ENCODE measurements around the gene SHFL.

SHFL gene

DNA sequence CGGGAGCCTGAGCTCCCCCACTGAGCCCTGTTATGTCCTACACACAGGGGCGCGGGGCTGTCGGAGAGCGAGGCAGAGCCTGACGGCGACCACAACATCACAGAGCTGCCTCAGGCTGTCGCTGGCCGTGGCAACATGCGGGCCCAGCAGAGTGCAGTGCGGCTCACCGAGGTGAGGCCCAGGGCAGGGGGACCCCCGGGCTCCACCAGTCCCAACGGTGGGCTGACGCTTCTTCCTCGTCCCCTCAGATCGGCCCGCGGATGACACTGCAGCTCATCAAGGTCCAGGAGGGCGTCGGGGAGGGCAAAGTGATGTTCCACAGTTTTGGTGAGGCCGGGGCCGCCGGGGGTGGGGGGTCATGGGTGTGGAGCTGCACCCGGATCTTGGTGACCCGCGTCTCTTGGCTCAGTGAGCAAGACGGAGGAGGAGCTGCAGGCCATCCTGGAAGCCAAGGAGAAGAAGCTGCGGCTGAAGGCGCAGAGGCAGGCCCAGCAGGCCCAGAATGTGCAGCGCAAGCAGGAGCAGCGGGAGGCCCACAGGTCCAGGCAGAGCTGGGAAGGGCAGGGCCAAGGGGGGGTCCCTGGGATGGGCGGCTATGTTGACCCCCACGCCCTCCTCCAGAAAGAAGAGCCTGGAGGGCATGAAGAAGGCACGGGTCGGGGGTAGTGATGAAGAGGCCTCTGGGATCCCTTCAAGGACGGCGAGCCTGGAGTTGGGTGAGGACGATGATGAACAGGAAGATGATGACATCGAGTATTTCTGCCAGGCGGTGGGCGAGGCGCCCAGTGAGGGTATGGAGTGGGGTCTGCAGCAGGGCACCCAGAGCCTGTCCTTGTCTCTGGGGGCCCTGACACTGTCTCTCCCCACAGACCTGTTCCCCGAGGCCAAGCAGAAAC is 24.2 kb downstream of the SHFL start:
- no peak for DNase-seq

DNA sequence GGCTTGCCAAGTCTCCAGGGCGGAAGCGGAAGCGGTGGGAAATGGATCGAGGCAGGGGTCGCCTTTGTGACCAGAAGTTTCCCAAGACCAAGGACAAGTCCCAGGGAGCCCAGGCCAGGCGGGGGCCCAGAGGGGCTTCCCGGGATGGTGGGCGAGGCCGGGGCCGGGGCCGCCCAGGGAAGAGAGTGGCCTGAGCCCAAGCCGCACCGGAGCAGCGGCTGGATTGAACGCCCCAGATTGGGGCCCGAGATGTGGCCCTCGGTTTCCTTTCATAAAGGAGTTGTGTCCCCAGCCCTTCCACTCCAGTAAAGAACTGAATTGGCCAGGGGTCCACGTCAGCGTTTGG is 24.8 kb downstream of the SHFL start:
- no peak for DNase-seq

DNA sequence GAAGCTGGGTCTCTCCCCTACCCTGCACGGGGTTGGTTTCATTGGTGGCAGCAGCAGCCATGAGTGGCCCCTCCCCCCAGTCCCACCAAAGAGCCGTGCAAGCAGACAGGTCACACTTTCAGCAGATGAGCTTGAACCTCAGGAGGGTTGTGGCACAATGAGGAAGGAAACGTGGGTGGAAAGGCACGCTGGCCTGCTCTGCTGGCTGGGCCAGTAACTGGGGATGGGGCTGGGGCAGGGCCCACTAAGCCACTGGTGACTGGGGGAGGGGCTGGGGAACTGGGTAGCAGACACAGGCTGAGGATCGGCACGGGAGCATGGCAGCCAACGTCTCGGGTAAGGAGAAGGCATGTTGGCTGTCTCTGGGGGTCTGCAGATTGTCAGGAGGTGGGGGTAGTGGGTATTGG is 25.3 kb downstream of the SHFL start, which contains the start of gene P2RY11:
P2RY11 (plus strand) TSS at position 289 of the 407 bp plus-strand sequence; CDS start at position 318, 29 bp downstream.
- DNase-seq: no peak

DNA sequence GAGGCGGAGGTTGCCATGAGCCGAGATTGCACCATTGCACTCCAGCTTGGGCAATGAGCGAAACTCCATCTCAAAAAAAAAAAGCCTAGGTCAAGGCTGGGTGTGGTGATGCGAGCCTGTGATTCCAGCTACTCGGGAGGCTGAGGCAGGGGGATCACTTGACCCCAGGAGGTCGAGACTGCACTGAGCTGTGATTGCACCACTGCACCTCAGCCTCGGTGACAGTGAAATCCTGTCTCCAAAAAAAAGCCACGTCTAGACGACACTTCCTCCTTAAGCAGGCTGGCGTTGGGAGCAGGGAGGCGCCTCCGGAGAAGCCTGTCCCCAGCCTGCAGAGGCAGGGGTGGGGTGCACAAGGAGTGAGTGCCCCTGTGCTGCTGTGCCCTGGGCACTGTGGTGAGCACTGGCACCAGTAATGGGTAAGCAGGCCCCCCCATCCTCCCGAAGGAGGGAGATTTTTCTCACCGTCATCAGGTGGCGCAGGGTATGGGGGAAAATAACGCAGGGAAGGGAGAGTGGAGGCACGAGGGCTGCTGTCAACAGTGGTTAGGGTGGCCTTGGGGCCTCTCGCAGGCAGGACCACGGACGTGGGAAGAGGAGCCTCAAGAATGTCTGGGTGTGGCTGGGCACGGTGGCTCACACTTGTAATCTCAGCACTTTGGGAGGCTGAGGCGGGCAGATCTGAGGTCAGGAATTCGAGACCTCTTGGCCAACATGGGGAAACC is 26.1 kb downstream of the SHFL start:
- no peak for DNase-seq

DNA sequence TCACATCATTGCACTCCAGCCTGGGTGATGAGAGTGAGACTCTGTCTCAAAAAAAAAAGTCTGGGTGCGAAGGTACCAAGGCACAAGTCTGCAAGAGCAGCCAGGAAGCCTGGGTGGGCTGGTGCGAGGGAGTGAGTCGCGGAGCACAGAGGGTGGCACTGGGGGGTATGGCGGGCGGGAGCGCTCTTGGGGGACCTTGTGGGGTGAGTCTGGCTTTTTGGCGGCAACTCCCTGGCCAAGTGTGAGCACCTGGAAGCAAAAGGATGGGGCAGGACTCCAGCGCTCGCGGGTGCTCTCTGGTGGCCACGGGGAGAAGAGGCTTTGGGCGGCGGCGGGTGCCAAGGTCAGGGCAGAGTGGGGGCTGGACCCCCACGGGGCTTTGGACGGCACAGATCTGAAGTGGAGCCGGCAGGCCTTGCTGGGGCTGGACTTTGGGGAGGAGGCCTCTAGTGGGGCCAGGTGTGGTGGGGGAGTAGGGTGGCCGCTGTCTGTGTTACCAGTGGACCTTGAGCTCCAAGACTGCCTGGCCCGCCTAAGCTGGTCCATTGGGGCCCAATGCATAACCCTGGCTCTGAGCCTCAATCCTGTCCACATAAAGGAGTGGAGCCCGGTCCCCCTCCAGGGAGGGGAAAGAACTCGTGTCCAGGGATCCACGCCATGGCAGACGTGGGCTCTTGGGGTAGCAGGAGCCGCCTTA is 26.9 kb downstream of the SHFL start:
- no peak for DNase-seq

DNA sequence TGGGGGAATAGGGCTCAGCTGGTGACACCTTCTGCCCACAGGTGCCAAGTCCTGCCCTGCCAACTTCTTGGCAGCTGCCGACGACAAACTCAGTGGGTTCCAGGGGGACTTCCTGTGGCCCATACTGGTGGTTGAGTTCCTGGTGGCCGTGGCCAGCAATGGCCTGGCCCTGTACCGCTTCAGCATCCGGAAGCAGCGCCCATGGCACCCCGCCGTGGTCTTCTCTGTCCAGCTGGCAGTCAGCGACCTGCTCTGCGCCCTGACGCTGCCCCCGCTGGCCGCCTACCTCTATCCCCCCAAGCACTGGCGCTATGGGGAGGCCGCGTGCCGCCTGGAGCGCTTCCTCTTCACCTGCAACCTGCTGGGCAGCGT is 27.5 kb downstream of the SHFL start:
- DNase-seq: no peak

DNA sequence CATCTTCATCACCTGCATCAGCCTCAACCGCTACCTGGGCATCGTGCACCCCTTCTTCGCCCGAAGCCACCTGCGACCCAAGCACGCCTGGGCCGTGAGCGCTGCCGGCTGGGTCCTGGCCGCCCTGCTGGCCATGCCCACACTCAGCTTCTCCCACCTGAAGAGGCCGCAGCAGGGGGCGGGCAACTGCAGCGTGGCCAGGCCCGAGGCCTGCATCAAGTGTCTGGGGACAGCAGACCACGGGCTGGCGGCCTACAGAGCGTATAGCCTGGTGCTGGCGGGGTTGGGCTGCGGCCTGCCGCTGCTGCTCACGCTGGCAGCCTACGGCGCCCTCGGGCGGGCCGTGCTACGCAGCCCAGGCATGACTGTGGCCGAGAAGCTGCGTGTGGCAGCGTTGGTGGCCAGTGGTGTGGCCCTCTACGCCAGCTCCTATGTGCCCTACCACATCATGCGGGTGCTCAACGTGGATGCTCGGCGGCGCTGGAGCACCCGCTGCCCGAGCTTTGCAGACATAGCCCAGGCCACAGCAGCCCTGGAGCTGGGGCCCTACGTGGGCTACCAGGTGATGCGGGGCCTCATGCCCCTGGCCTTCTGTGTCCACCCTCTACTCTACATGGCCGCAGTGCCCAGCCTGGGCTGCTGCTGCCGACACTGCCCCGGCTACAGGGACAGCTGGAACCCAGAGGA is 28.0 kb downstream of the SHFL start:
- DNase-seq: no peak

DNA sequence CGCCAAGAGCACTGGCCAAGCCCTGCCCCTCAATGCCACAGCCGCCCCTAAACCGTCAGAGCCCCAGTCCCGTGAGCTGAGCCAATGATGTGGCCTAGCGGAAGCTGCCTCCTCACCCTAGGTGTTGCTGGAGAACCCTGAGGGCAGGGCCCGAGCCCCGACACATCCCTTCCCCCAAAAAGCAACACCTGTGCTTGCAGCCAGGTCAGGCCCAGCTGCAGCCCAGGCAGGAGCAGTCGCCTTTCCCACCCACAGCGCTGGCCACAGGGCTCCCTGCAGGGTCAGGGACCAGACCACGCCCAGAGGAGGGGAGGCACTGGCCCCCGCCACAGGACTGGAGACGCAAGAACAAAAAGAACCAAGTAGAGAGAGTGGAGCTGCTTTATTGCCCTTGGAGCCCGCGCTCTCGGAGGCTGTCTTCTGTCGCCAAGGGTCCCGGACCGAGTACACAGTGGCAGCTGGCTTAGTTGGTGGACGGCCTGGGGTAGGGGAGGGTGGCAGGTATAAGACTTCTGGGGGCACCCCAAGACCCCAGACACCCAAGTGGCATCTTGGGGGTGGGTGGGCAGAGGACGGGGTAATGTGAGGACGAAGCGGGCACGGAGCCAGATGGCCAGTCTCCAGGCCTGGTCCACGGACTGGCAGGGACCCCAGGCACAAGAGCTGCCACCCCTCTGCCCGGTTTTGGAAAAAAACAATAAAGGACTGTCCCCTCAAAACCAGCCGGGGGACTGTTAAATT is 28.7 kb downstream of the SHFL start:
- DNase-seq: no peak

DNA sequence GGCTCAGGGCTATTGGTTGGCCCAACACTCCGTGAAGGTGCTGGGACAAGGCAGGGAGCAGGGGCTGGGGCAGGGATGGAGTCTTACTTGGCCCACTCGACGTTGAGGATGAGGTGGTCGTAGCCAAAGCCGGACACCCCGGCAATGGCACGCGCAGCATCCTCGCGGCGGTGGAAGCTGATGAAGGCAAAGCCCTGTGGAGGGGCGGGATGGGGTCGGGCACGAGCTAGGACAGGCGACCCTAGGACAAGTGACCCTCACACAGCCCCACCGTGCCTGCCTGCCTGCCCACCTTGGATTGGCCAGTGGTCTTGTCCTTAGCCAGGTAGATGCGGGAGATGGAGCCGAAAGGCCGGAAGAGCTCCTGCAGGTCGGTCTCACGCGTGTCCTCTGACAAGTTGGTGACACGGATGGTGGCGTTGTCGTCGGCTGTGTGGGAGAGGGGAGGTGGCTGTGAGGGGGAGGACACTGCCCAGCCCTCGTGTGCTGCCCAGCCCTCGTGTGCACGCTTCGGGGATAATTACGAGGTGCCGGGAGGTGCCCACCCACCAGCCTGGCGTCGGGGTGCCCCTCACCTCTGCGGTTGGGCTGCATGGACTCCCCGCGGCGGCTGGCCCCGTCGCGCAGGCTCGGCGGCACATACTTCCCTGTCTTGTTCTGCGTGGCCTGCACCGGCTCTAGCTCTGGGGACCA is 29.4 kb downstream of the SHFL start:
- DNase-seq: no peak

DNA sequence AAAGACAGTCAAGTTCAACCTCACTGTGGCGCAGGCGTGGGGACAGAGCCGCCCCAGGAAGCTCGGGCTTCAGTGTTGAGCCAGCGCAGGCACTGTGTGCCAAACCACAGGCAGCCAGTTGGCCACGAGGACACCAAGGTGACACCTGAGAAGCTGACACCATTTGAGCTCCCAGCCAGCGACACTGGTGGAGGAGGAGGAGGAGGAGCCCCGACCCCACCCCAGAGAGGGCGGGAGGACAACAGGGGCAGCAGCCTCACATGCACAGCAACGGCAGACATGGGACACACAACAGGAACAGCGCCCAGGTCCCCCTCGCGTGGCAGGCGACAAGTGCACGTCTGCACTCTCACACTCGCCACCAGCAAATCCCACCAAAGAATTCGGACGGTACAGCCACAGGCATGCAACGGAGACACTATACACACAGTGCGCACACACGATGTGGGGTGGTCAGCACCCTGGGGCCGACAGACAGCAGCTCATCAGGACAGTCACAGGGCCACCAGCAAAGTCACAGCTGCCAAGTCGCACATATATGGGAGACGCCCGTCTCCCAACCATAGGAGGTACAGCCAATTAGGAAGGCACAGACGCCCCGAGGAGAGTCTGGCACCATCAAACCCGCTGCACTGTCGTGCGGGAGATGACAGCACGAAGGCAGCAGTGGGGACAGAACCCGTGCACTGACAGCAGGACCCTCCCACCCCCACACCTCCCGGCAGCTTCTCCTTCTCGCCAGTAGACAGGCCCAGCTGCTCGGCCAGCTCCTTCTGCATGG is 30.2 kb downstream of the SHFL start:
- DNase-seq: no peak

DNA sequence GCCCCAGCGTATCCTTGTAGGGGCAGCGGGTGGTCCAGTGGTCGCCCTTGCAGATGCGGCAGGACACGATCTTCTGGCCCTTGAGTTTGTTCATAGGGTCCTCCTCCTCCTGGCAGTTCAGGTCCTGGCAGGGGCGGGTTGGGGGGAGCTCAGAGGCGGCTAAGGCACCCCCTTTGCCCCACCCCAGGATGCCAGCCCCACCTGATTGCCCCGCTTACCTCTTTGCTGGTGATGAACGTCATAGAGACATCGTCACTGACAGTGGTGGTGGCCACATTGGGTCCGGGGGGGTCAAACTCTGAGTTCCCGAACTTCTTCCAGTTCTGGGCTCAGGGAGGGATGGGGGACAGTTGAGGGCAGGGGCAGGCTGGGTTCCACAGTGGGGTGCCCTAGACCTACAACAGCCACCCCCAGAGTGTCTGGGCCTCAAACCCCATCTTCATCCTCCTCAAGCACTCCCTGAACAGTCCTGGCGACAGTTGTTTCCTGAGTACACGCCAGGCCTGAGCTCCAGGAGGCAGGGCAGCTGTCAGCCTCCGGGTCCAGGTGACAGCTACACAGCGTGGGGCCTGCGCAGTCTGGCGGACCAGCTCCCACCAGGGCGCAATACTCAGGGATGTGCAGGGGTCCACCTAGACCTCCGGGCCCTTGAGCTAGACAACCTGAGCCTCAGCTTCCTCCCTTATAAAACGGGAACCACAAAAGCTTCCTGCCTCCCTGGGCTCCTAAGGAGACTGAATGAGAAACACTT is 30.9 kb downstream of the SHFL start:
- no peak for DNase-seq

DNA sequence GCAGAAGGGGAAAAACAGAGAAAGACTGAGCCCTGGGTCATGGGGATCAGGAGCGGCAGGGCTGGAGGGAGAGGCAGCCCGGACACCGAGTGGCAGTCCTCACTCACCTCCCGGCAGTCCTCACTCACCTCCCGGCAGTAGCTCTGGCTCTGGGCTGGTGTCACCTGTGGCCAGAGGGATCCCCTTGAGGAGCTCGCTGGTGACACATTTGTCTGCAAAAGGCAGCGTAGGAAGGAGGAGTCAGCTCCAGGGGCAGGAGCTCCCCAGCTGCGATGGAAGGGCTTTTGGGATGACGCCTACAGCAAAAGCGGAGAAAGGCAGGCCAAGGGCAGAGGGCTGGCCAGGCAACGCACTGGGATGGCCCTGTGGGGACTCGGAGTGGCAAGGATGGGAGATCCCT is 32.8 kb downstream of the SHFL start:
- no peak for DNase-seq

DNA sequence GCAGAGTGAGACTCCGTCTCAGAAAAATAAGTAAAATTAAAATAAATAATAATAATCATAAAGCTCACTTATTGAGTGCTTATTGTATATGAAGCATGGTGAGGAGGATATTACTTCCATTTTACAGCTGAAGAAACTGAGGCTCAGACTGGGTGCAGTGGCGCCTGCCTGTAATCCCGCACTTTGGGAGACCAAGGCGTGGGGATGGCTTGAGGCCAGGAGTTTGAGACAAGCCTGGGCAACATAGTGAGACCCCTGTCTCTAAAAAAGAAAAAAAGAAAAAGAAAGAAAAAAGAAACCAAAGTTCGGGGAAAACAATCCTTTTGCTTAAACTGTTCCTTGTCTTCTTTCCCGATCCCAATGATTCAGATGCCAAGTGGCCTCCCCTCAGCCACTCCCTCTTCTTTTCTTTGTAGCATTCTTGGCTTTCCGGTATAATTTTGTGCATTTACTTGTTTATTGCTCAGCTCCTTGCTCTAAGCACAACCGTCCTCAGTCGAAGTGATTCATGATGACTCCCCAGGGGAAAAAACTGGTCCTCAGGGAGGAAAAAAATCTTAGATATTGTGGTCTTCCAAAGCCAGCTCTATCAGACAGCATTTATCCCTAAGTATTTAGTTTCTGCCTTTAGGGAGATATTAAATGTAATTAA is 34.5 kb downstream of the SHFL start:
- no peak for DNase-seq

DNA sequence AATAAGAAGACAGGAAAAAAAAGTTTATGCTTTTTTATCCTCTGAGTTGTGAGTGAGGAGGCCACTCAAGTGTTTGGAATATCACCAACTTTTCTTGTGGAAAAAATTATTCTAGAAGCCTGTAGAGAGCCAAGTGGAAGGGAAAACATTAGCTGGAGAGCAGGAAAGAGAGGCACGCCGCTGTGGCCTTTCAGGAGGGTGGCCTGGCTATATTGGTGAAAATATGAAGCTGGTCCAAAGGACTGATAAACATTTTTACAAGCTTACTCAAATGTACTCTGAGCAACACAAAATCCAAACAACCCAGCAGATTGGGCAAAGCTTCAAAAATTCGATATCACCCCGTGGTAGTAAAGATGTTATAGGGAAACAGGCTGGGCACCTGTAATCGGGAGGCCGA is 35.9 kb downstream of the SHFL start:
- DNase-seq: no peak

DNA sequence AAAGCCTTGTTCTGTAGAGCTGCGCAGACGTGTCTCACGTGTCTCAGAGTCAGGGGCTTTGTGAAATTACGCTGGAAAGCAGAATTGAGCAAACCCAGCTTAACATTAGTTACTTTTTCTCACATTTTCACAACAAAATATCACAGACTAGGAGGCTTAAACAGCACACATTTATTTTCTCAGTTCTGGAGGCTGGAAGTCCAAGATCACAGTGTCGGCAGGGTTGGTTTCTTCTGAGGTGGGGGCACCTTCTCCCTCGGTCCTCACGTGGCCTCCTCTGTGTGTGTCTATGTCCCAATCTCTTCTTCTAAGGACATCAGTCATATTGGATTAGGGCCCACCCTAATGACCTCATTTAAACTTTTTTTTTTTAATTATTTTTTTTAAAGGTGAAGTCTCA is 38.3 kb downstream of the SHFL start:
- no peak for DNase-seq

DNA sequence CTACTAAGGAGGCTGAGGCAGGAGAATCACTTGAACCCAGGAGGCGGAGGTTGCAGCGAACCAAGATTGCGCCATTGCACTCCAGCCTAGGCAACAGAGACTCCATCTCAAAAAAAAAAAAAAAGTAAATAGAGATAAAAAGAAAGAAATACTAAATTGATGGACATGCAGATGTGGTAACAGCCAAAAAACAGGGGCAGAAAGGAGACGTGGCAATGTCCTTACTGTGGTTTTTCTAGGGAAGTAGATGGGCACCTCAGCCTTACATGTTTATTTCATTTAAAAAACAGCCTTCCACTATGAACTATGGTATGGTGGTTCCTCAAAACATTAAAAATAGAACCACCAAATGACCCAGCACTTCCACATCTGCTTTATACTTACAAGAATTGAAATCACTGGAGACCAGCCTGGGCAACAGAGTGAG is 40.1 kb downstream of the SHFL start:
- no peak for DNase-seq

DNA sequence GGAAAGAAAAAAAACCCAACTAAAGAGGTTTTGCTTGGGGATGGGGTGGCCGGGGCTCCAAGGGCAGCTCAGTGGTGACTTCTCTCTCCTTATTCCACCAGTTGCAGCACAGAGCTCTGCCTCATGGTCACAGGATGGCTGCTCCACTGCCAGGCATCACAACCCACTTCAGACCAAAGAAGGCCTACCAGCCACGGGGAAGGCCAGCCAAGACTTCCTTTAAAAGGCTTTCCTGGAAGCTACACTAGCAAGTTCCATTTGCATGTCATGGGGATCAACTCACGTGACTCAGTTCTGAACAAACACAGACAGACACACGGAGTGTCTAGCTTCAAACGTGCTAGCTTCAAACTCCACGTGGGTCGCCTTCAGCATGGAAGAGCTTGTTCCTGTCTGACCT is 46.8 kb downstream of the SHFL start:
- DNase-seq: no peak

DNA sequence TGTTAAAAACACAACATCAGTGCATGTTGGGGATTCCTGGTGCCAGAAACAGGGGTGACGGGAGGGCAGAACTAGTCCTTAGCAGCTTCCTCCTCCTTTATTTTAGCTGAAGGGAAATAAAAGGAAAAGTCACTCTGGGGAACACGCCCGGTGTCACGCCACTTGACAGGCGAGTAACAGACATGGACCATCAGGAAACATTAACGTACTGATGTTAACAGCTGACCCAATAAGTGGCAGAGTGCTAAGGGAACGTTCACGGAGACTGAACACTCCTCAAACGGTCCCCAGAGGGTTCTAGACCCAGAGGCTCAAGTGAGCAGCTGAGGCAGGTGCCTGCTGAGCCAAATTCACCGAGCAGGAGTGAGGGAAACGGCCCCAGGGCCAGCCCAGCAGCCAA is 47.5 kb downstream of the SHFL start:
- no peak for DNase-seq

DNA sequence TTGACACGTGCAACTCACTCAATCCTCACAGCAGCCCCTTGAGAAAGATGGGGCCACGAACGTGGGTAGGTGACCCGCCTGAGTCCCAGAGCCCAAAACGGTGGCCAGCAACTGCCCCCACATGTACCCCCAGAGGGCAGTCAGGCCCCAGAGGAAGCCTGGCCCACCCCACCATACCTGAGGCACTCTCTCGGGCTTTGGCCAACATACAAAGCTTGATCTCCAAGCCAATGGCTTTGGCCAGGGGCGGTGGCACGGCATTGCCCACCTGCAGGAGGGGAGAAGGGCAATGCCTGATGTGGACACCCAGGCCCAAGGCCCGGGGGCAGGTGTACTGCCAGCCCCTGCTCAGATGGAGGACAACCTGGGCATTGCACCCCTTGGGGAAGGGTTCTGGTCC is 47.9 kb downstream of the SHFL start:
- no peak for DNase-seq
